Superior temporal gyrus (tissue), 1 donor: ENCODE data around the gene ACAD9.
"Not testable (repeated sequence)": the region's sequence is repeated elsewhere in the genome, so short reads cannot be mapped to it uniquely, and the experiment has no call there.

Source experiments
- DNase-seq: peaks from one replicate; pipeline ENCODE4 v3.0.0-alpha.2; 2016; ENCODE audit errors: extremely low spot score

Gene ACAD9

GRCh38 chr3:128879125-128879969 lies at the start of gene ACAD9:
Gene ACAD9, plus strand, starts transcription at chr3:128879620. Its CDS starts 72 bp downstream, at chr3:128879692.
- peak; percentile 99 for DNase-seq

DNA sequence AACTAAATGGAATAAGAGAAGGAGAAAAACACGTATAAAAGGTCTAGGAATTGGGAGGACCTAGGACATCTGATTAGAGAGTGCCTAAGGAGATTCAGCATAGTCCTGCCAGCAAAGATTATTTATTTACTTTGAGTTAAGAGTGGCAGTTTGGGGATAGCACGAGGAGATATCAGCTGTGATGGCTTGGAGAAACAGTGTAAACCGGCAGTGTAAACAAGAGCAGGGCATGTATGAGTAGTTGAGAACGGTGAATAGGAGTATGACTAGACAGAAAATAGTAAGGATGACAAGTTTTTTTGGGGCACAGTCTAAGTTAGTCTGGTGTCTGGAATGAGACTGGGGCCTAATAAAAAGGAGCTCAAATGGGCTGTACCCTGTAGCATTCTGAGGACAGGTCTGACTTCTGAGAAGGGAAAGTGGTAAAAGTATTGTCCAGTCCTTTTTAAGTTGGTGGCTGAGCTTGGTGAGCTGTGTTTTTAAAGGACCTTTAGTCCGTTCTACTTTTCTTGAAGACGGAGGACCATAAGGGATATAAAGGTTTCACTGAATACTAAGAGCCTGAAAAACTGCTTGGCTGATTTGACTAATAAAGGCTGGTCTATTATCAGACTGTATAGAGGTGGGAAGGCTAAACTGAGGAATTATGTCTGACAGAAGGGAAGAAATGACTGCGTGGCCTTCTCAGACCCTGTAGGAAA lies 49.3 kb upstream of the ACAD9 start:
- DNase-seq: not testable (repeated sequence)

- not testable (repeated sequence) for DNase-seq
Observed at GRCh38 chr3:128830762-128831161, 48.7 kb upstream of the ACAD9 start.

GRCh38 chr3:128832979-128833378 lies 46.4 kb upstream of the ACAD9 start:
- DNase-seq: not testable (repeated sequence)

GRCh38 chr3:128835096-128835495 lies 44.3 kb upstream of the ACAD9 start:
- no peak for DNase-seq

GRCh38 chr3:128841926-128842920 lies 37.2 kb upstream of the ACAD9 start:
- no peak for DNase-seq

DNA sequence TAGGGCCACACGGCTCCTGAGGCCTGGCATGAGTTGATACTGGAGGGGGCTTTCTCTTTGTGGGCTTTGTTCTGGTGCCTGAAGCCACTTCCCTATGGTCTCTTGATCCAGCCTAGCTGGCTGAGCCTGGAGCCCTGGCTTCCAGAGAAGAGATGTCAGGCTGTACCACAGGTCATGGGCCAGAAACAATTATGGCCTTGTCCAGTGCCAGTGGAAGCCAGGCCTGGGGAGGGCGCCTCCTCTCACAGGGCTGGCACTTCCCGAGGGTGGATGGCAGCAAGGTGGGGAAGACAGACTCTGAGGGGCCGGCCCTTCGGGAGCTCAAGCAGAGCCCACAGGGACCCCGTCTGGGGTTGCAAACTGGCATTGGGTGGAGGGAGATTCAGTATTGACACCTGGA lies 34.9 kb upstream of the ACAD9 start:
- no peak for DNase-seq

GRCh38 chr3:128845119-128845777 lies 34.2 kb upstream of the ACAD9 start:
- DNase-seq: no peak

DNA sequence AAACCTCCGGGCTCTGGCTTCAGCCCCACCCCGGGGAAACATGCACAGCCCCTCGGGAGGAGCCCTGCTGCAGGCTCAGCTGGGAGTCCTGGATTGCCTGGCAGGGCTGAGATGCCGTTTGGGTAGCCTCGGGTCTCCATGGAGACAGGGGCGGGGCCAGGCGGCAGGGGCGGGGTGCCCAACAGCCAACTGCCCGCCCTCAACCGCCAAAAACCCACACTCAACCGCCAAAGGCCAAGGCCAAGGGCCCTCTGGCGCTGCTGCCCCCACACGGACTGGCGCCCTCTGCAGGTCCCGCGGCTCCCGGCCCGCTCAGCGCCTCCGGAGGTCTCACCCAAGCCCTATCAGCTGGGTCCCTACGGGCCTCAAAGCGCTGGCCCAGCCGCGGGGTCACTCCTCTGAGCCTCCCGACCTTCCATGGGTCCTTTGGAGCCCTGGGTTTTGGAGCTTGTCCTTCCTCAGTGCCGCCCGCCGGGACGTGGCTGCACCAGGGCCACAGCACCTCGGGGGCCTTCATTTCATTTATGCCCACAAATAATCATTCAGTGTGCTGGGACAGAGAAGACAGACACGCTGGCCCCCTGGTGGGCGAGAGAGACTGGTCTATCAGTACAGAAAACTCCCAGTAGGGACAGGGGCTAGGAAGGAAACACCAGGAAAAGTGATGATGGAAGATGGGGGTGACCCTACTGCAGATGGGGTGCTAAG lies 33.5 kb upstream of the ACAD9 start:
- peak; percentile 73 for DNase-seq

DNA sequence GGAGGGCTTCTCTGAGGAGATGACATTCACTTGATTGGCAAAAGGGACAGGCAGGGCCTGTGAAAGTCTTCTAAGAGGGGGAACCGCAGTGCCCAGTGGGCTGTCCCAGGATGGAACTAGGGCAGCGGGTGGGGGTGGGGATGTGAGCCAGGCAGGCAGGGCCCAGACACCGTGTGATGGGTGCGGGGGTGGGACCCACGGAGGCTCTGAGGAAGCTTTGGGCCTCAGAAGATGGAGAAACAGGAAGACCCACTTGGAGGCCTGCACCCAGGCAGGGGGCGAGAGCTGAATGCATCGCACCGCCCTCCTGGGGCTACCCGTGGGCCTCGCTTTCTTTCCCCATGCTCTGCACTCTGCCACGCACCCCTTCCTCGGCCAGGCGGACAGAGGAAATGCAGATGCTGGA lies 32.9 kb upstream of the ACAD9 start:
- DNase-seq: no peak

- no peak for DNase-seq
Observed at GRCh38 chr3:128847666-128848370, 31.6 kb upstream of the ACAD9 start.

- DNase-seq: no peak
Observed at GRCh38 chr3:128848936-128849335, 30.5 kb upstream of the ACAD9 start.

DNA sequence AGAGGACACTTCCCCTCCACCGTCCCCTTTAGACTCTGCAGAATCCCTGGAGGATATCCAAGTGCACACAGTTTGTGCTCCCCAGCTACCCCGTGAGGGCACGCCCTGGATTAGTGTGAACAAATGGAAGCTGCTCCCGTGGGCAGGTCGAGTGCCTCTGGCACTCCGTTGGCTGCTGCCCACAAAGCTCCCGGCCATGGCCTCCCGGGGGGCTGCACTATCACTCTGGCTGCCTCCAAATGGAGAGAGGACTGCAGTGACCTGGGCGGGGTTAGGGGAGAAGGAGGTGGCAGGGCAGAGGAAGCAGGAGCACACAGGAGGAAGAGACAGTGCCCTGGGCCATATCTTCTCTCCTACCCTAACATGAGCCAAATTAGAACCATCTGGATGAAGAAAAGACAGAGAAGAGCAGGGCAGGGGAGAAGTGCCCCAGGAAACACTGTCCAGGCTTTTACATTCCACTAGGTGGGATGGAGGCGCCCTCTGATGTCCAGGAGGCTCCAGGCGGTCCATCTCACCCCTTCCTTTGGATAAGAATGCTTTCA lies 29.4 kb upstream of the ACAD9 start:
- DNase-seq: no peak

GRCh38 chr3:128850544-128850943 lies 28.9 kb upstream of the ACAD9 start:
- no peak for DNase-seq

DNA sequence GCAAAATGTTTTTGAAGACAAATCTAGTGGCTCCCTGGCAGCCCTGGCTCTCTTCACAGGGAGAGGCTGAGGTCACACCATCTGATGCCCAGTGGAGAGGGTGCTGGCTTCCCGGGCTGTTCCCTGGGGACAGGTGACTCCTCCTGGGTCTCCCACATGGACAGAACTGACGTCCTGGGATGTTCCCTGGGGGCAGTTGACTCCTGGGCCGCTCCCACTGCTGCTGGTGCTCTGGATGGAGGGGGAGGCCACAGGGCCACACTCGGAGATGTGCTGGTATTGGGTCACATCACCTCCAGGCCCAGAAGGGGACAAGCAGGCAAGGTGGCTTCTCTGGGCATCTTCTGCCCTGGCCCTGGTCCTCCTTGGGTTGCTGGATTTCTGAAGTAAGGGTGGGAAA lies 27.8 kb upstream of the ACAD9 start:
- no peak for DNase-seq

GRCh38 chr3:128853826-128854225 lies 25.6 kb upstream of the ACAD9 start:
- DNase-seq: no peak

DNA sequence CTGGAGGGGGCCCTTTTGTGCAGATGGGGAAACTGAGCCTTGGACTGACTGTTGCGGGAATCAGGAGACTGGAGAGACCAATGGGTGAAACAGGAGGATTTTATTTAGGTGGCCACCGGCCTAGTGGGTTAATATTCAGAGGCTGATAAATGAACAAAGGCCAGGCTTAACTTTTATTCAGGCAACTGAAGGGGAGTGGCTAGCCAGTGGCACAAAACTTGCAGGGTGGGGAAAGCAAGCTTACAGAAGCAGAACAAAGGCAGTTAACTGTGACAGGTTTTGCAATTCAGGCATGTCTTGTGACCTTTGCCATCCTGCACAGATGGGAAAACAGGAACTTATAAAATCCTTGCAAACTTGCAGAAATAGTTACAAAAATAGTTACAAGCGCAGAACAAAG lies 24.9 kb upstream of the ACAD9 start:
- DNase-seq: no peak

DNA sequence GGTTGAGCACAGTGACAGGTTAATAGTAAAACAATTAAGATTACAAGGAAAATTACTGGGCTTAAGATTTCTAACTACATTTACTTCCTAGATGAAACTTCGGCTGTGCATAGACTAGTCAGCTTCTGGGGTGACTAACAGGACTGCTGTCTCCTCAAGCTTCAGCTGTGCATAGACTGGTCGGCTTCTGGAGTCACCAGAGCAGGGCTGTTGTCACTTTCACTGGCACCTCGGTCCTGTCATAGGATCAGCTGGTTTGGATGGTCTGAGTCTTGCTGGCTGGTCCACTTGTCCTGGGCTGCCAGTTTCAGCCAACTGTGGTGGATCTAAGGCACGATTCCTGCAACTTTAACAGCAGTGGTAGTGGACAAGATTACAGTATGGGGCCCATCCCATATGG lies 23.9 kb upstream of the ACAD9 start:
- DNase-seq: no peak

DNA sequence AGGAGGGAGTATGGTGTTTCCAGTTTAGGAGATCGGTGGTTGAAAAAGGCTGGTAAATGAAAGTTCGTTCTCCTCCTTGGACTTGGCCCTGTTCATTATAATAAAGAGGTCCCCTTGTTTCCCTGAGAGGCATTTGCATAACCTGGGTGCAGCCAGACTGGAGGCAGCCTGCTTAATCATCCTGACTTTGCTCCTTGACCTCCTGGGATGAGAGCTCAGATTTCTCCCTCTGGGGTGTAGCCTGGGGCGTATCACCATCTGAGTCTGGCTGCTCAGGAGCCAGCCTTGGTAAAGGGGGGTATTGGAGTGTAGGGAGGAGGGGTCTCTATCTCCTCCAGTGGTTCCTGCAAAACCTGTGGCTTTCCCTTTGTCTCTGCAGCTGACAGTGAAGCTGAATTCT lies 21.3 kb upstream of the ACAD9 start:
- no peak for DNase-seq

GRCh38 chr3:128859630-128860029 lies 19.8 kb upstream of the ACAD9 start:
- no peak for DNase-seq
